Neural progenitor cell (in vitro differentiated cells): Measurements from ENCODE around the gene FAM131A.

ENCODE experiments used
- CTCF ChIP-seq: fragments of 200-600 bp; sonication (generic); IDR thresholded peaks from 2 replicates; pipeline ENCODE4 v1.5.1; 2017; ENCODE audit warnings: antibody characterized with exemption, mild to moderate bottlenecking
- EZH2 ChIP-seq: fragments of 200-600 bp; sonication (generic); IDR thresholded peaks from 2 replicates; pipeline ENCODE4 v1.6.1; 2017; ENCODE audit warnings: antibody characterized with exemption, mild to moderate bottlenecking, moderate library complexity
- EZH2phosphoT487 ChIP-seq: fragments of 200-600 bp; sonication (generic); IDR thresholded peaks from 2 replicates; pipeline ENCODE4 v1.6.1; 2017; ENCODE audit warnings: antibody characterized with exemption

- TF ChIP-seq CTCF = no peak
- TF ChIP-seq EZH2 = no peak
- no peak for TF ChIP-seq EZH2phosphoT487
Observed at GRCh38 chr3:184317201-184317600, 20.2 kb upstream of the FAM131A start.
